Common myeloid progenitor, CD34-positive (primary cell): Measurements from ENCODE around the gene FAM13B.
"Not testable (repeated sequence)": the region's sequence is repeated elsewhere in the genome, so short reads cannot be mapped to it uniquely, and the experiment has no call there.

ENCODE experiments used
- CTCF ChIA-PET: fragments of 350-600 bp; sonication (Branson Sonifier 250); formaldehyde crosslinking; loops from one replicate; lab custom pipeline; 2021; ENCODE audit warnings: antibody characterized with exemption; lab: Charles Lee
- POLR2A ChIA-PET: fragments of 350-600 bp; sonication (Branson Sonifier 250); formaldehyde crosslinking; loops from one replicate; lab custom pipeline; 2021; ENCODE audit warnings: antibody characterized with exemption; lab: Charles Lee
- DNase-seq, 3 donors: peaks; one replicate each; pipeline versions ENCODE4 v3.0.0 to v3.0.0-alpha.2; 2013
- H3K27ac ChIP-seq, 2 experiments: 1 replicate in 1 of 2; 2 replicates in 1 of 2; pipeline ENCODE4 v1.7.0; 2013; ENCODE audit warnings: inconsistent platforms in 2 of 2, low read length in 2 of 2, mild to moderate bottlenecking in 2 of 2, low read depth in 1 of 2, moderate library complexity in 1 of 2; ENCODE audit not compliant: severe bottlenecking in 2 of 2, insufficient read depth in 1 of 2, poor library complexity in 1 of 2
- H3K27me3 ChIP-seq, 5 experiments: replicated peaks in 2 of 5; 1 replicate in 3 of 5; 2 replicates in 2 of 5; pipeline versions ENCODE4 v1.6.1 to v1.7.0; 2013; ENCODE audit warnings: low read length in 4 of 5, mild to moderate bottlenecking in 2 of 5, moderate library complexity in 2 of 5, inconsistent platforms in 1 of 5; ENCODE audit not compliant: insufficient read depth in 5 of 5, control insufficient read depth in 4 of 5
- H3K36me3 ChIP-seq, 4 experiments: 1 replicate in 2 of 4; 2 replicates in 2 of 4; pipeline versions ENCODE4 v1.6.1 to v1.7.0; 2013; ENCODE audit warnings: low read length in 3 of 4, control low read depth in 1 of 4, mild to moderate bottlenecking in 1 of 4; ENCODE audit not compliant: control insufficient read depth in 4 of 4, insufficient read depth in 4 of 4
- H3K4me1 ChIP-seq, 4 experiments: 1 replicate in 3 of 4; 2 replicates in 1 of 4; pipeline versions ENCODE4 v1.6.1 to v1.7.1; 2013; ENCODE audit warnings: low read length in 3 of 4, mild to moderate bottlenecking in 3 of 4, control low read depth in 1 of 4, inconsistent platforms in 1 of 4, moderate library complexity in 1 of 4; ENCODE audit not compliant: control insufficient read depth in 4 of 4, insufficient read depth in 4 of 4; ENCODE audit errors: control extremely low read depth in 1 of 4
- H3K4me3 ChIP-seq, 7 experiments: 1 replicate in 4 of 7; 2 replicates in 3 of 7; pipeline versions ENCODE4 v1.5.1 to v1.7.0; 2013; ENCODE audit warnings: mild to moderate bottlenecking in 7 of 7, low read length in 6 of 7, moderate library complexity in 6 of 7, inconsistent platforms in 2 of 7, low read depth in 2 of 7, control low read depth in 1 of 7; ENCODE audit not compliant: insufficient read depth in 4 of 7, control insufficient read depth in 1 of 7; ENCODE audit errors: extremely low read depth in 1 of 7
- H3K9me3 ChIP-seq, 5 experiments: 1 replicate in 4 of 5; 2 replicates in 1 of 5; pipeline versions ENCODE4 v1.6.1 to v1.7.1; 2013; ENCODE audit warnings: low read length in 4 of 5, mild to moderate bottlenecking in 2 of 5, inconsistent platforms in 1 of 5, low read depth in 1 of 5, moderate library complexity in 1 of 5; ENCODE audit not compliant: control insufficient read depth in 4 of 5, insufficient read depth in 2 of 5; ENCODE audit errors: control extremely low read depth in 1 of 5
- WGBS: methylation state at CpG from one replicate; pipeline ENCODE4 v1.1.5; 2013; ENCODE audit not compliant: insufficient coverage; 5-methylcytosine and 5-hydroxymethylcytosine counted together

Gene FAM13B

DNA sequence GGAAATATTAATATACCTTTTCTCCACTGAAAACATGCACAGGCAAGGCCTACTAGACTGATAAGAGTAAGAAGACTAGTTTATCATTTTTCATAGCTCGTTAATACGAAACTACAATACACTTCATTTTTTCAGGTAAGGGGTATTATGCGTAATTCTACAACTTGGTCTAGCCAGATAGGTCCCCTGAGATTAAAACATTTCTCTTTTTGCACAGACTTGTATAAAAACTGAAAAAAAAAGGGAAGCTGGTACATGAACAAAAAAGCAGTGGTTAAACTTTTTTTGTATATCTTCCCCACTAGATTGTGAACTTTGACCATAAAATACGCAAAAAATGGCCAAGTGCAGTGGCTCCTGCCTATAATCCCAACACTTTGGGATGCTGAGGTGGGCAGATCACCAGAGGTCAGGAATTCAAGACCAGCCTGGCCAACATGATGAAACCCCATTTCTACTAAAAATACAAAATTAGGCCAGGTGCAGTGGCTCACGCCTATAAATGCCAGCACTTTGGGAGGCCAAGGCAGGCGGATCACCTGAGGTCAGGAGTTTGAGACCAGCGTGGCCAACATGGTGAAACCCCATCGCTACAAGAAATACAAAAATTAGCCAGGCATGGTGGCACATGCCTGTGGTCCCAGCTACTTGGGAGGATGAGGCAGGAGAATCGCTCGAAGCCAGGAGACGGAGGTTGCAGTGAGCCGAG, 4.5 kb downstream of the FAM13B start:
- peak overlapping the region in 3 of 7 experiments; percentile 5 to 29 (median 7) for H3K4me3 ChIP-seq
- H3K27ac ChIP-seq, H3K27me3 ChIP-seq, POLR2A ChIA-PET, H3K36me3 ChIP-seq, H3K9me3 ChIP-seq: not testable (repeated sequence)
- 85% methylated on average over 9 of the region's 12 CpGs for WGBS
- peaks cover 21 to 55% (median 42%) of the 10 kb centered on the region in 4 experiments for H3K4me1 ChIP-seq
- peak in 2 of 3 donors; percentile 38 to 50 for DNase-seq
- CTCF ChIA-PET: interaction anchor here (1.0 to 2.2 kb wide), 4 partner anchors 9 to 37 kb away, joined by 3 to 6 read pairs (median 4); no protein-coding TSS in a partner anchor

DNA sequence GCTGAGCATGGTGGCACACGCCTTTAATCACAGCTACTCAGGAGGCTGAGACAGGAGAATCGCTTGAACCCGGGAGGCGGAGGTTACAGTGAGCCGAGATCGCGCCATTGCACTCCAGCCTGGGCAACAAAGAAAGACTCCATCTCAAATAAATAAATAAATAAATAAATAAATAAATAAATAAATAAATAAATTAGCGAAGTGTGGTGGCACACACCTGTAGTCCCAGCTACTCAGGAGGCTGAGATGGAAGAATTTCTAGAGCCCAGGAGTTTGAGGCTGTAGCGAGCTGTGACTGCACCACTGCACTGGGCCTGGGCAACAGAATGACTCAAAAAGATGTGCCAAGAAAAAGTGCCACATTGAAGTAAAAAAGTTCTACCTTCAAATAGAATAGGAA, 6.1 kb downstream of the FAM13B start:
- ChIA-PET POLR2A (interaction anchor here (0.6 kb wide), 1 partner anchor 129 kb away, joined by 5 read pairs; no protein-coding TSS in a partner anchor), CTCF (interaction anchor here (1.4 to 2.2 kb wide), 4 partner anchors 9 to 46 kb away, joined by 3 to 7 read pairs (median 5); no protein-coding TSS in a partner anchor)
- H3K4me3 ChIP-seq, H3K27ac ChIP-seq, H3K9me3 ChIP-seq, DNase-seq, H3K36me3 ChIP-seq, H3K27me3 ChIP-seq: not testable (repeated sequence)
- peaks cover 21 to 56% (median 42%) of the 10 kb centered on the region in 4 experiments for H3K4me1 ChIP-seq
- WGBS: no CpG with 5 or more reads among the region's 9 CpGs

GRCh38 chr5:138025285-138025684, 7.6 kb downstream of the FAM13B start:
- CTCF ChIA-PET: no interaction called here
- Histone ChIP-seq H3K36me3 (peaks cover 0 to 5% (median 2%) of the 10 kb centered on the region in 4 experiments), H3K27ac (no peak overlapping the region), H3K9me3 (no peaks in the 10 kb centered on the region), H3K4me3 (no peak overlapping the region), H3K4me1 (peaks cover 18 to 48% (median 28%) of the 10 kb centered on the region in 4 experiments), H3K27me3 (no peaks in the 10 kb centered on the region)
- DNase-seq: no peak
- WGBS: 100% methylated on average over 1 of the region's 1 CpG
- POLR2A ChIA-PET: no interaction called here

GRCh38 chr5:138024117-138024516, 8.8 kb downstream of the FAM13B start:
- Histone ChIP-seq H3K36me3 (peaks cover 3 to 10% (median 7%) of the 10 kb centered on the region in 4 experiments), H3K9me3 (no peaks in the 10 kb centered on the region), H3K4me3 (no peak overlapping the region), H3K27me3 (no peaks in the 10 kb centered on the region), H3K4me1 (peaks cover 9 to 37% (median 18%) of the 10 kb centered on the region in 4 experiments), H3K27ac (no peak overlapping the region)
- CTCF ChIA-PET: interaction anchor here (1.2 to 4.0 kb wide), 3 partner anchors 9 to 12 kb away, joined by 4 to 15 read pairs (median 5); no protein-coding TSS in a partner anchor
- DNase-seq: no peak
- POLR2A ChIA-PET: no interaction called here

- WGBS: 100% methylated on average over 3 of the region's 3 CpGs
Measured at GRCh38 chr5:138022912-138023311, 10.0 kb downstream of the FAM13B start.

GRCh38 chr5:138021771-138022170, 11.1 kb downstream of the FAM13B start:
- Histone ChIP-seq H3K4me1 (peaks cover 0 to 24% (median 7%) of the 10 kb centered on the region in 4 experiments), H3K27ac (no peak overlapping the region), H3K36me3 (peaks cover 8 to 30% (median 24%) of the 10 kb centered on the region in 4 experiments), H3K9me3 (no peaks in the 10 kb centered on the region), H3K27me3 (no peaks in the 10 kb centered on the region), H3K4me3 (no peak overlapping the region)
- ChIA-PET POLR2A (interaction anchor here (1.0 kb wide), 1 partner anchor 10 kb away, joined by 5 read pairs; no protein-coding TSS in a partner anchor), CTCF (interaction anchor here (1.2 to 4.0 kb wide), 3 partner anchors 9 to 15 kb away, joined by 3 to 15 read pairs (median 5); no protein-coding TSS in a partner anchor)
- no CpG with 5 or more reads among the region's 1 CpG for WGBS
- DNase-seq: no peak

More at GRCh38 chr5:138022912-138023311, 10.0 kb downstream of the FAM13B start:
- H3K27ac ChIP-seq: no peak overlapping the region
- no peak for DNase-seq
- no peak overlapping the region for H3K4me3 ChIP-seq
- H3K9me3 ChIP-seq: no peaks in the 10 kb centered on the region
- ChIA-PET POLR2A (interaction anchor here (0.5 kb wide), 1 partner anchor 51 kb away, joined by 3 read pairs; no protein-coding TSS in a partner anchor), CTCF (interaction anchor here (0.6 to 4.0 kb wide), 6 partner anchors 8 to 34 kb away, joined by 3 to 15 read pairs (median 4); no protein-coding TSS in a partner anchor)
- H3K36me3 ChIP-seq: peaks cover 8 to 22% (median 15%) of the 10 kb centered on the region in 4 experiments
- peaks cover 1 to 25% (median 7%) of the 10 kb centered on the region in 4 experiments for H3K4me1 ChIP-seq
- H3K27me3 ChIP-seq: no peaks in the 10 kb centered on the region
